Natural killer cell treated with Interleukin-12 subunit alpha and Interleukin-12 subunit beta and Interleukin-15 and Interleukin-18, amount 100 ng/mL, for 72 hours (primary cell): ENCODE data around the gene FAM13C. TPM values are rescaled to one million over a fixed set of nuclear protein-coding genes. Genes with fewer than 3 reads are reported as not detected.

ENCODE experiments used
- ATAC-seq, 2 donors: fragments of 150-1000 bp; cut with Tn5 transposase in 1 of 2; sonication (Bioruptor Pico), chemical (Tn5 transposase) in 1 of 2; 2 replicates each; pipeline ENCODE4 v1.10.0; 2021
- DNase-seq: peaks from one replicate; pipeline ENCODE4 v3.0.0; 2022; ENCODE audit warnings: low spot score
- H3K27ac Mint-ChIP-seq, 2 donors: 1 replicate in 1 of 2; 2 replicates in 1 of 2; pipeline ENCODE4 v1.8.0; 2022; ENCODE audit warnings: mixed read lengths in 2 of 2, mild to moderate bottlenecking in 1 of 2, moderate library complexity in 1 of 2
- H3K27me3 Mint-ChIP-seq, 2 donors: 1 replicate in 1 of 2; 2 replicates in 1 of 2; pipeline ENCODE4 v1.8.0; 2022; ENCODE audit warnings: mixed read lengths in 2 of 2
- H3K36me3 Mint-ChIP-seq: one replicate; pipeline ENCODE4 v1.8.0; 2022; ENCODE audit warnings: mixed read lengths
- H3K4me1 Mint-ChIP-seq, 2 donors: 1 replicate in 1 of 2; 2 replicates in 1 of 2; pipeline ENCODE4 v1.8.0; 2022; ENCODE audit warnings: low read depth in 2 of 2, mixed read lengths in 2 of 2, mild to moderate bottlenecking in 1 of 2
- H3K4me3 Mint-ChIP-seq: one replicate; pipeline ENCODE4 v1.8.0; 2022; ENCODE audit warnings: mixed read lengths
- H3K9me3 Mint-ChIP-seq: 2 replicates; pipeline ENCODE4 v1.8.0; 2022; ENCODE audit warnings: mixed read lengths
- total RNA-seq, 2 donors: library from RNA; stranded (reverse); gene quantifications; one replicate each; pipeline ENCODE4 v1.2.3, GENCODE V29; 2022

FAM13C gene
- total RNA-seq, 2 donors from 2014 or later: not detected

GRCh38 chr10:59346321-59346720, 16.0 kb downstream of the FAM13C start:
- no peaks in the 10 kb centered on the region for H3K4me1 Mint-ChIP-seq
- ATAC-seq (no peak), DNase-seq (no peak)
- no peaks in the 10 kb centered on the region for H3K27me3 Mint-ChIP-seq
- H3K9me3 Mint-ChIP-seq: no peaks in the 10 kb centered on the region
- H3K36me3 Mint-ChIP-seq: no peaks in the 10 kb centered on the region
- no peak overlapping the region for H3K4me3 Mint-ChIP-seq
- H3K27ac Mint-ChIP-seq: no peak overlapping the region

GRCh38 chr10:59342723-59343122, 19.6 kb downstream of the FAM13C start:
- no peak for ATAC-seq

GRCh38 chr10:59342000-59342399, 20.3 kb downstream of the FAM13C start:
- peaks cover 8% of the 10 kb centered on the region for H3K9me3 Mint-ChIP-seq
- H3K4me1 Mint-ChIP-seq: no peaks in the 10 kb centered on the region
- no peak for ATAC-seq
- no peaks in the 10 kb centered on the region for H3K36me3 Mint-ChIP-seq
- no peak overlapping the region for H3K4me3 Mint-ChIP-seq
- H3K27ac Mint-ChIP-seq: no peak overlapping the region
- no peak for DNase-seq
- H3K27me3 Mint-ChIP-seq: no peaks in the 10 kb centered on the region

More at GRCh38 chr10:59342723-59343122, 19.6 kb downstream of the FAM13C start:
- Mint-ChIP-seq H3K27ac (no peak overlapping the region), H3K9me3 (peaks cover 8% of the 10 kb centered on the region), H3K4me3 (no peak overlapping the region), H3K36me3 (no peaks in the 10 kb centered on the region), H3K27me3 (no peaks in the 10 kb centered on the region), H3K4me1 (no peaks in the 10 kb centered on the region)
- no peak for DNase-seq

- Mint-ChIP-seq H3K27me3 (no peaks in the 10 kb centered on the region), H3K4me1 (no peaks in the 10 kb centered on the region), H3K36me3 (no peaks in the 10 kb centered on the region), H3K4me3 (no peak overlapping the region), H3K9me3 (peaks cover 8% of the 10 kb centered on the region), H3K27ac (no peak overlapping the region)
- ATAC-seq: no peak
- DNase-seq: no peak
Observed at GRCh38 chr10:59340285-59340684, 22.1 kb downstream of the FAM13C start.

- Mint-ChIP-seq H3K4me1 (no peaks in the 10 kb centered on the region), H3K36me3 (no peaks in the 10 kb centered on the region), H3K4me3 (no peak overlapping the region), H3K27me3 (no peaks in the 10 kb centered on the region), H3K27ac (no peak overlapping the region), H3K9me3 (peaks cover 8% of the 10 kb centered on the region)
- ATAC-seq (no peak), DNase-seq (no peak)
Observed at GRCh38 chr10:59339351-59339750, 23.0 kb downstream of the FAM13C start.

GRCh38 chr10:59337201-59337652, 25.1 kb downstream of the FAM13C start:
- DNase-seq (no peak), ATAC-seq (no peak)
- Mint-ChIP-seq H3K4me1 (no peaks in the 10 kb centered on the region), H3K36me3 (no peaks in the 10 kb centered on the region), H3K4me3 (no peak overlapping the region), H3K9me3 (peaks cover 8% of the 10 kb centered on the region), H3K27ac (no peak overlapping the region), H3K27me3 (no peaks in the 10 kb centered on the region)

- DNase-seq (no peak), ATAC-seq (no peak)
- no peaks in the 10 kb centered on the region for H3K27me3 Mint-ChIP-seq
- H3K4me3 Mint-ChIP-seq: no peak overlapping the region
- no peaks in the 10 kb centered on the region for H3K36me3 Mint-ChIP-seq
- no peak overlapping the region for H3K27ac Mint-ChIP-seq
- H3K4me1 Mint-ChIP-seq: no peaks in the 10 kb centered on the region
- H3K9me3 Mint-ChIP-seq: peaks cover 8% of the 10 kb centered on the region
Observed at GRCh38 chr10:59336632-59337031, 25.7 kb downstream of the FAM13C start.

GRCh38 chr10:59335497-59335896, 26.9 kb downstream of the FAM13C start:
- Mint-ChIP-seq H3K36me3 (no peaks in the 10 kb centered on the region), H3K27ac (no peak overlapping the region), H3K4me3 (no peak overlapping the region), H3K9me3 (peaks cover 8% of the 10 kb centered on the region), H3K4me1 (no peaks in the 10 kb centered on the region), H3K27me3 (no peaks in the 10 kb centered on the region)
- ATAC-seq (no peak), DNase-seq (no peak)

GRCh38 chr10:59333701-59334100, 28.6 kb downstream of the FAM13C start:
- ATAC-seq: no peak
- Mint-ChIP-seq H3K9me3 (peaks cover 5% of the 10 kb centered on the region), H3K4me3 (no peak overlapping the region), H3K4me1 (no peaks in the 10 kb centered on the region), H3K27me3 (no peaks in the 10 kb centered on the region), H3K27ac (no peak overlapping the region), H3K36me3 (no peaks in the 10 kb centered on the region)
- no peak for DNase-seq

GRCh38 chr10:59332581-59332980, 29.8 kb downstream of the FAM13C start:
- Mint-ChIP-seq H3K27ac (no peak overlapping the region), H3K36me3 (no peaks in the 10 kb centered on the region), H3K27me3 (no peaks in the 10 kb centered on the region), H3K4me1 (no peaks in the 10 kb centered on the region), H3K4me3 (no peak overlapping the region), H3K9me3 (no peaks in the 10 kb centered on the region)
- ATAC-seq: no peak
- DNase-seq: no peak

GRCh38 chr10:59331661-59332060, 30.7 kb downstream of the FAM13C start:
- no peaks in the 10 kb centered on the region for H3K36me3 Mint-ChIP-seq

GRCh38 chr10:59325116-59325515, 37.2 kb downstream of the FAM13C start:
- ATAC-seq: no peak
- no peak for DNase-seq
- no peaks in the 10 kb centered on the region for H3K36me3 Mint-ChIP-seq
- H3K27ac Mint-ChIP-seq: no peak overlapping the region
- H3K4me1 Mint-ChIP-seq: no peaks in the 10 kb centered on the region
- no peaks in the 10 kb centered on the region for H3K27me3 Mint-ChIP-seq
- H3K4me3 Mint-ChIP-seq: no peak overlapping the region
- peaks cover 3% of the 10 kb centered on the region for H3K9me3 Mint-ChIP-seq

More at GRCh38 chr10:59331661-59332060, 30.7 kb downstream of the FAM13C start:
- Mint-ChIP-seq H3K4me1 (no peaks in the 10 kb centered on the region), H3K27me3 (no peaks in the 10 kb centered on the region), H3K4me3 (no peak overlapping the region), H3K9me3 (no peaks in the 10 kb centered on the region), H3K27ac (no peak overlapping the region)
- no peak for DNase-seq
- no peak for ATAC-seq

- no peak for DNase-seq
- Mint-ChIP-seq H3K4me3 (no peak overlapping the region), H3K27me3 (no peaks in the 10 kb centered on the region), H3K9me3 (peaks cover 3% of the 10 kb centered on the region), H3K27ac (no peak overlapping the region), H3K4me1 (no peaks in the 10 kb centered on the region), H3K36me3 (no peaks in the 10 kb centered on the region)
- ATAC-seq: no peak
Observed at GRCh38 chr10:59324597-59324996, 37.8 kb downstream of the FAM13C start.

- Mint-ChIP-seq H3K4me1 (no peaks in the 10 kb centered on the region), H3K27ac (no peak overlapping the region), H3K9me3 (peaks cover 3% of the 10 kb centered on the region)
Observed at GRCh38 chr10:59323831-59324401, 38.4 kb downstream of the FAM13C start.

GRCh38 chr10:59323036-59323459, 39.3 kb downstream of the FAM13C start:
- no peaks in the 10 kb centered on the region for H3K27me3 Mint-ChIP-seq
- H3K36me3 Mint-ChIP-seq: no peaks in the 10 kb centered on the region
- no peaks in the 10 kb centered on the region for H3K4me1 Mint-ChIP-seq
- H3K27ac Mint-ChIP-seq: no peak overlapping the region
- ATAC-seq (no peak), DNase-seq (no peak)
- no peak overlapping the region for H3K4me3 Mint-ChIP-seq
- peaks cover 3% of the 10 kb centered on the region for H3K9me3 Mint-ChIP-seq

More at GRCh38 chr10:59323831-59324401, 38.4 kb downstream of the FAM13C start:
- no peak for DNase-seq
- Mint-ChIP-seq H3K27me3 (no peaks in the 10 kb centered on the region), H3K4me3 (no peak overlapping the region), H3K36me3 (no peaks in the 10 kb centered on the region)
- no peak for ATAC-seq
